ENCODE data around the gene SLAMF9.

DNA sequence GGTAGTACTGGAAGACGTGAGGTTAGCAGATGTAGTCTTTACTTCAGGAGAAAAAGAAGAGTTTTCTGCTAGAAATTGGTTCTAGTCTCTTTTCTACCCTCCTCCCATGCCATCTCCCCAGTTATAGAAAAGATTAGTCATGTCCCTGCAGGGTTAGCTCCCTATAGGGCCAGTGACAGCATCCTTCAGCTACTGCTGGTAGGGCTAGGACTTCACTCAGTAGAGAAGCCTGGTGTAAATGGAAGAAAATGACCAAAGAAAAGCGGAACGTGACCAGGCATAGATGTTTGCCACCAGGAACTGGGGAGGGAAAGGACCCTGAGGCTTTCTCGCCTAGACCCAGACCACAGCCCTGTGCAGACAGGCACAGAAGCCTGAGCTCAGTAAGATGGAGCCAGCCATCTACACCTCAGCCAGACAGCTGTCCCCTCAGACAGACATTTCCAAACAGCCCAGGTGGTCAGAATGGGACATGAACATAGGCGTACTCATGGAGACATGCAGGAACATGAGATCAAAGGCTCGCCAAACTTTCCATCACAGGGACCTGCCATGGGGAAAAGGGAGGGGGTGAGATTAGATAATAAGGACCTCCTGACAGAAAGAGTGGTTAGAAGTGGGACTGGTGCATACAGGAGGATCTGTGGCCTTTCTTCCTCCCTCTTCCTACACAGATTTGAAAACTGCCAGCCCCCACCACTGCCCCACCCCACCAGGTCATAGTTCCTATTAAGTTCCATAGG, 23.5 kb upstream of the SLAMF9 start:
- TF ChIP-seq EZH2 (IDR thresholded peaks at IDR 0.05; ENCODE audit: insufficient read depth, poor library complexity, severe bottlenecking) (no peak), EZH2phosphoT487 (IDR thresholded peaks at IDR 0.05; ENCODE audit: insufficient read depth, low read depth) (no peak)
